ENCODE data around the gene PIEZO2. TPM values are rescaled to one million over a fixed set of nuclear protein-coding genes. Genes with fewer than 3 reads are reported as not detected.

PIEZO2 gene
- total RNA-seq, 3 donors from 2014 or later: 1.9 to 26.2 (median 11.4) TPM

DNA sequence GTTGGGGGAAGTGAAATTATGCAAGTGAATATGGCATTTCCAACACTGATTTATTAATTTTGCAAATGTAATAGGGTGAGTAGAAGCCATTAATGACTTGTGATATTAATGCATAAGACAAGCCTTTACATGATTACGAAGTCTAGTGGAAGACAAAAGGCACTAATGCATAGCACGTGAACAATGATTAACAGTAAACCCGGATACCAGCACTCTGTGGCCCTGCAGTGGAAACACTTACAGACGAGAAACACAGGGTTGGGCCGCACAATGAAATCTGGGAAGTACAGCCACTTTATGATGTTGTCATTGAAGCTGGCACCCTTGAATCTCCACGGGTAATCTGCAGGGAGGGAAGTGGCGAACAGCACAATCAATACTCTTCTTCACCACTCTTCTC is 390.1 kb downstream of the PIEZO2 start:
- Histone ChIP-seq H3K27ac (no peak overlapping the region), H3K27me3 (no peaks in the 10 kb centered on the region), H3K36me3 (no peaks in the 10 kb centered on the region), H3K4me3 (no peak overlapping the region), H3K4me1 (no peaks in the 10 kb centered on the region), H3K9me3 (no peaks in the 10 kb centered on the region)
- DNase-seq (ENCODE audit: low spot score in 2 of 2): no peak
- TF ChIP-seq POLR2A (IDR thresholded peaks at IDR 0.05): no peak
- intact Hi-C loops (cut with DNase I; ENCODE audit: low total_unique reads): no loop called here

GRCh38 chr18:10757946-10758345 is 391.4 kb downstream of the PIEZO2 start:
- DNase-seq (ENCODE audit: low spot score in 2 of 2): no peak
- Histone ChIP-seq H3K27ac (no peak overlapping the region), H3K9me3 (no peaks in the 10 kb centered on the region), H3K36me3 (no peaks in the 10 kb centered on the region), H3K27me3 (no peaks in the 10 kb centered on the region), H3K4me1 (no peaks in the 10 kb centered on the region), H3K4me3 (no peak overlapping the region)
- intact Hi-C loops (cut with DNase I; ENCODE audit: low total_unique reads): no loop called here
- no peak for TF ChIP-seq POLR2AphosphoS5 (IDR thresholded peaks at IDR 0.05)
- TF ChIP-seq CTCF (IDR thresholded peaks at IDR 0.05): no peak
- no peak for TF ChIP-seq POLR2A (IDR thresholded peaks at IDR 0.05)

DNA sequence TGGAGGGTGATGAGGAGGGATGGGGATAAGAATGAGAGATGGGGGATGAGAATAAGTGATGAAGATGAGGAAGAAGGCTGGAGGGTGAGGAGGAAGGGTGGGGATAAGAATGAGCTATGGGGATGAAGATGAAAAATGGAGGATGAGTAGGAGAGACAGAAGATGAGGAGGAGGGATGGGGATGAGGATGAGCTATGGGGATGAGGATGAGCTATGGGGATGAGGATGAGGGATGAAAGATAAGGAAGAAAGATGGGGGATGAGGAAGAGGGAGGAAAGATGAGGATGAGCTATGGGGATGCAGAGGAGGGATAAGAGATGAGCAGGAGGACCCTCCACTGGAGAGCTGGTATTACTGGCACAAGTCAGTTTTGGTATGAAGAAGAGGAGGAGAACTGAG is 392.0 kb downstream of the PIEZO2 start:
- TF ChIP-seq POLR2A (IDR thresholded peaks at IDR 0.05): no peak
- no peak for TF ChIP-seq CTCF (IDR thresholded peaks at IDR 0.05)
- TF ChIP-seq POLR2AphosphoS5 (IDR thresholded peaks at IDR 0.05): no peak
- Histone ChIP-seq H3K9me3 (no peaks in the 10 kb centered on the region), H3K27ac (no peak overlapping the region), H3K4me1 (no peaks in the 10 kb centered on the region), H3K36me3 (no peaks in the 10 kb centered on the region), H3K4me3 (no peak overlapping the region), H3K27me3 (no peaks in the 10 kb centered on the region)
- no peak for DNase-seq (ENCODE audit: low spot score in 2 of 2)
- intact Hi-C loops (cut with DNase I; ENCODE audit: low total_unique reads): no loop called here

- Histone ChIP-seq H3K27ac (no peak overlapping the region), H3K36me3 (no peaks in the 10 kb centered on the region), H3K4me3 (no peak overlapping the region), H3K9me3 (no peaks in the 10 kb centered on the region), H3K27me3 (no peaks in the 10 kb centered on the region), H3K4me1 (no peaks in the 10 kb centered on the region)
- TF ChIP-seq POLR2A (IDR thresholded peaks at IDR 0.05) (no peak), POLR2AphosphoS5 (IDR thresholded peaks at IDR 0.05) (no peak), CTCF (IDR thresholded peaks at IDR 0.05) (no peak)
- DNase-seq (ENCODE audit: low spot score in 2 of 2): no peak
- intact Hi-C loops (cut with DNase I; ENCODE audit: low total_unique reads): no loop called here
These were observed 393.5 kb downstream of the PIEZO2 start for GRCh38 chr18:10755855-10756254.

- H3K27me3 ChIP-seq: no peaks in the 10 kb centered on the region
- intact Hi-C loops (cut with DNase I; ENCODE audit: low total_unique reads): no loop called here
- TF ChIP-seq POLR2A (IDR thresholded peaks at IDR 0.05) (no peak), CTCF (IDR thresholded peaks at IDR 0.05) (no peak), POLR2AphosphoS5 (IDR thresholded peaks at IDR 0.05) (no peak)
These were observed 395.2 kb downstream of the PIEZO2 start for GRCh38 chr18:10754128-10754527.

GRCh38 chr18:10752382-10752781 is 397.0 kb downstream of the PIEZO2 start:
- H3K4me1 ChIP-seq: no peaks in the 10 kb centered on the region
- H3K27me3 ChIP-seq: no peaks in the 10 kb centered on the region
- intact Hi-C loops (cut with DNase I; ENCODE audit: low total_unique reads): no loop called here
- H3K9me3 ChIP-seq: no peaks in the 10 kb centered on the region
- H3K4me3 ChIP-seq: no peak overlapping the region
- H3K27ac ChIP-seq: no peak overlapping the region
- no peak for TF ChIP-seq CTCF (IDR thresholded peaks at IDR 0.05)
- no peak for TF ChIP-seq POLR2AphosphoS5 (IDR thresholded peaks at IDR 0.05)
- no peak for TF ChIP-seq POLR2A (IDR thresholded peaks at IDR 0.05)
- no peak for DNase-seq (ENCODE audit: low spot score in 2 of 2)
- H3K36me3 ChIP-seq: no peaks in the 10 kb centered on the region

More at GRCh38 chr18:10754128-10754527, 395.2 kb downstream of the PIEZO2 start:
- no peaks in the 10 kb centered on the region for H3K36me3 ChIP-seq
- no peaks in the 10 kb centered on the region for H3K9me3 ChIP-seq
- no peak overlapping the region for H3K27ac ChIP-seq
- H3K4me1 ChIP-seq: no peaks in the 10 kb centered on the region
- no peak overlapping the region for H3K4me3 ChIP-seq
- DNase-seq (ENCODE audit: low spot score in 2 of 2): no peak

All from breast epithelium (tissue), 4 donors.